ENCODE results near the gene IL17A. TPM values are rescaled to one million over a fixed set of nuclear protein-coding genes. Genes with fewer than 3 reads are reported as not detected.
"Not testable (repeated sequence)": the region's sequence is repeated elsewhere in the genome, so short reads cannot be mapped to it uniquely, and the experiment has no call there.

Gene IL17A
- total and polyA plus RNA-seq, 8 donors, result not detected

DNA sequence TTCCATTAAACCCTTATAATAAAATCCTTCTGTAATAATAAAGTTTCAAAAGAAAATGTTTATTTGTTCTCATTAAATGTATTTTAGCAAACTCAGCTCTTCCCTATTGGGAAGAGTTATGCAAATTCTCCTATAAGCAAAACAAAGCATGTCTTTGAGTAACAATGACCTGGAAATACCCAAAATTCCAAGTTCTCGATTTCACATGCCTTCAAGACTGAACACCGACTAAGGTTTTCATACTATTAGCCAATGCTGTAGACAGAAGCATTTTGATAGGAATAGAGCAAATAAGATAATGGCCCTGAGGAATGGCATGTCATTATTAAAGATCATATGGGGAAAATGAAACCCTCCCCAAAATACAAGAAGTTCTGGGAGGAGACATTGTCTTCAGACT, 3.8 kb downstream of the IL17A start:
- DNase-seq, result no peak
- intact Hi-C loops (cut with DNase I), result no loop called here
- no peaks in the 10 kb centered on the region for H3K4me1 ChIP-seq
- peaks cover 0 to 4% of the 10 kb centered on the region in 2 donors for H3K27me3 ChIP-seq
- no peaks in the 10 kb centered on the region for H3K9me3 ChIP-seq
- H3K36me3 ChIP-seq, result no peaks in the 10 kb centered on the region
- H3K4me3 ChIP-seq, result no peak overlapping the region
- no peak for ATAC-seq
- TF ChIP-seq, protein P1, sequence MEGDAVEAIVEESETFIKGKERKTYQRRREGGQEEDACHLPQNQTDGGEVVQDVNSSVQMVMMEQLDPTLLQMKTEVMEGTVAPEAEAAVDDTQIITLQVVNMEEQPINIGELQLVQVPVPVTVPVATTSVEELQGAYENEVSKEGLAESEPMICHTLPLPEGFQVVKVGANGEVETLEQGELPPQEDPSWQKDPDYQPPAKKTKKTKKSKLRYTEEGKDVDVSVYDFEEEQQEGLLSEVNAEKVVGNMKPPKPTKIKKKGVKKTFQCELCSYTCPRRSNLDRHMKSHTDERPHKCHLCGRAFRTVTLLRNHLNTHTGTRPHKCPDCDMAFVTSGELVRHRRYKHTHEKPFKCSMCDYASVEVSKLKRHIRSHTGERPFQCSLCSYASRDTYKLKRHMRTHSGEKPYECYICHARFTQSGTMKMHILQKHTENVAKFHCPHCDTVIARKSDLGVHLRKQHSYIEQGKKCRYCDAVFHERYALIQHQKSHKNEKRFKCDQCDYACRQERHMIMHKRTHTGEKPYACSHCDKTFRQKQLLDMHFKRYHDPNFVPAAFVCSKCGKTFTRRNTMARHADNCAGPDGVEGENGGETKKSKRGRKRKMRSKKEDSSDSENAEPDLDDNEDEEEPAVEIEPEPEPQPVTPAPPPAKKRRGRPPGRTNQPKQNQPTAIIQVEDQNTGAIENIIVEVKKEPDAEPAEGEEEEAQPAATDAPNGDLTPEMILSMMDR (IDR thresholded peaks at IDR 0.05), result no peak
- H3K27ac ChIP-seq, result no peak overlapping the region

GRCh38 chr6:52190409-52190808, 4.2 kb downstream of the IL17A start:
- Histone ChIP-seq H3K36me3 (no peaks in the 10 kb centered on the region), H3K4me1 (no peaks in the 10 kb centered on the region), H3K9me3 (no peaks in the 10 kb centered on the region), H3K27me3 (peaks cover 0 to 4% of the 10 kb centered on the region in 2 donors), H3K4me3 (no peak overlapping the region), H3K27ac (no peak overlapping the region)
- DNase-seq, result no peak
- TF ChIP-seq, protein P1 (IDR thresholded peaks at IDR 0.05), result no peak
- ATAC-seq, result no peak
- intact Hi-C loops (cut with DNase I), result no loop called here

- no peak for ATAC-seq
- peaks cover 0 to 4% of the 10 kb centered on the region in 2 donors for H3K27me3 ChIP-seq
Measured at GRCh38 chr6:52191824-52192223, 5.6 kb downstream of the IL17A start.

GRCh38 chr6:52195886-52196285, 9.7 kb downstream of the IL17A start:
- Histone ChIP-seq H3K27ac (no peak overlapping the region), H3K4me1 (no peaks in the 10 kb centered on the region), H3K27me3 (no peaks in the 10 kb centered on the region), H3K4me3 (no peak overlapping the region), H3K9me3 (peaks cover 0 to 20% of the 10 kb centered on the region in 2 donors), H3K36me3 (no peaks in the 10 kb centered on the region)
- DNase-seq (no peak), ATAC-seq (no peak)
- intact Hi-C loops (cut with DNase I), result no loop called here
- TF ChIP-seq, protein P1 (IDR thresholded peaks at IDR 0.05), result no peak

More at GRCh38 chr6:52191824-52192223, 5.6 kb downstream of the IL17A start:
- TF ChIP-seq, protein P1 (IDR thresholded peaks at IDR 0.05), result no peak
- H3K4me3 ChIP-seq, result no peak overlapping the region
- no peaks in the 10 kb centered on the region for H3K36me3 ChIP-seq
- H3K4me1 ChIP-seq, result no peaks in the 10 kb centered on the region
- DNase-seq, result no peak
- intact Hi-C loops (cut with DNase I), result no loop called here
- H3K27ac ChIP-seq, result no peak overlapping the region
- H3K9me3 ChIP-seq, result no peaks in the 10 kb centered on the region

- ATAC-seq; DNase-seq; H3K27ac ChIP-seq; H3K4me1 ChIP-seq; intact Hi-C loops (cut with DNase I); H3K4me3 ChIP-seq; H3K27me3 ChIP-seq; H3K36me3 ChIP-seq: not testable (repeated sequence)
- peaks cover 0 to 29% of the 10 kb centered on the region in 2 donors for H3K9me3 ChIP-seq
Measured at GRCh38 chr6:52200088-52200487, 13.9 kb downstream of the IL17A start.

DNA sequence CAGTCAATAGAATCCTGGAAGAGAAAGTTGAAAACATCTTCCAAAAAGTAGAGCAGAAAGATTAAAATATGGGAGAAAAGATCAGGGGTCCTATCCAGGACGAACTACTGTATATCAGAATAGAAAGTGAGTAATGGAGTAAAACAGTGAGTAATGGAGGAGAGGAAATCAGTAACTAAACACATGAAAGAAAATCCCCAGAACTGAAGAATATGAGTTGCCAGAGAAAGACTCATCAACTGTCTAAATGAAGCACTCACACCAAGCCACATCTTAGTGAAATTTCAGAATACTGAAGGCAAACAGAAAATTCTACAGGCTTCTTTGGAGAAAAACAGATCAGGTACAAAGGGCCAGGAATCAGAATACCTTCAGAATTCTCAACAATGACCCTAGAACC, 14.9 kb downstream of the IL17A start:
- Histone ChIP-seq H3K4me1 (no peaks in the 10 kb centered on the region), H3K36me3 (no peaks in the 10 kb centered on the region), H3K27me3 (no peaks in the 10 kb centered on the region), H3K4me3 (no peak overlapping the region), H3K27ac (no peak overlapping the region), H3K9me3 (peaks cover 0 to 29% of the 10 kb centered on the region in 2 donors)
- intact Hi-C loops (cut with DNase I), result no loop called here
- TF ChIP-seq, protein P1 (IDR thresholded peaks at IDR 0.05), result no peak
- ATAC-seq (no peak), DNase-seq (no peak)

Measured in left lung (tissue), 10 donors.